Measurements from ENCODE around the gene IZUMO3.
"Not testable (repeated sequence)": the region's sequence is repeated elsewhere in the genome, so short reads cannot be mapped to it uniquely, and the experiment has no call there.

IZUMO3 gene

GRCh38 chr9:24580005-24580404 is 34.3 kb upstream of the IZUMO3 start:
- WGBS (ENCODE audit: extremely low coverage, insufficient coverage, low lambda C conversion rate), result no CpG with 5 or more reads among the region's 21 CpGs
- H3K23ac ChIP-seq (ENCODE audit: low read length); H3K79me2 ChIP-seq (ENCODE audit: control insufficient read depth, insufficient read depth, low read length); H3K4ac ChIP-seq (ENCODE audit: low read depth, low read length); H3K18ac ChIP-seq (ENCODE audit: low read length); H3K27me3 ChIP-seq (ENCODE audit: insufficient read depth, low read length, poor library complexity); H3K4me2 ChIP-seq (ENCODE audit: low read length); H3K36me3 ChIP-seq (ENCODE audit: control insufficient read depth, insufficient read depth, low read length); H2AK5ac ChIP-seq (ENCODE audit: low read length); H3K4me3 ChIP-seq (ENCODE audit: low read length); H2BK120ac ChIP-seq (ENCODE audit: low read depth, low read length); H4K5ac ChIP-seq (ENCODE audit: low read length); H3K79me1 ChIP-seq (ENCODE audit: low read length); H3K9ac ChIP-seq (ENCODE audit: low read length); H2BK5ac ChIP-seq (ENCODE audit: low read length); H2BK15ac ChIP-seq (replicated peaks; ENCODE audit: low read depth); DNase-seq; H4K8ac ChIP-seq (ENCODE audit: low read depth, low read length); H3K27ac ChIP-seq (ENCODE audit: low read depth, low read length); H3K56ac ChIP-seq (ENCODE audit: low read length); H3K4me1 ChIP-seq (ENCODE audit: control insufficient read depth, low read depth, low read length): not testable (repeated sequence)

- DNase-seq, result no peak
Measured at GRCh38 chr9:24572406-24572805, 26.7 kb upstream of the IZUMO3 start.

GRCh38 chr9:24561957-24562356 is 16.3 kb upstream of the IZUMO3 start:
- Histone ChIP-seq H3K79me1 (ENCODE audit: low read length) (no peaks in the 10 kb centered on the region), H2BK120ac (ENCODE audit: low read depth, low read length) (no peak overlapping the region), H3K4me1 (ENCODE audit: control insufficient read depth, low read depth, low read length) (no peaks in the 10 kb centered on the region), H3K4ac (ENCODE audit: low read depth, low read length) (no peak overlapping the region), H2BK15ac (replicated peaks; ENCODE audit: low read depth) (no peak overlapping the region), H3K79me2 (ENCODE audit: control insufficient read depth, insufficient read depth, low read length) (no peaks in the 10 kb centered on the region), H3K4me3 (ENCODE audit: low read length) (no peak overlapping the region), H3K23ac (ENCODE audit: low read length) (no peak overlapping the region), H2BK5ac (ENCODE audit: low read length) (no peak overlapping the region), H2AK5ac (ENCODE audit: low read length) (no peak overlapping the region), H3K18ac (ENCODE audit: low read length) (no peak overlapping the region), H3K27me3 (ENCODE audit: insufficient read depth, low read length, poor library complexity) (no peaks in the 10 kb centered on the region), H4K5ac (ENCODE audit: low read length) (no peak overlapping the region), H3K9ac (ENCODE audit: low read length) (no peak overlapping the region), H3K4me2 (ENCODE audit: low read length) (no peak overlapping the region), H3K36me3 (ENCODE audit: control insufficient read depth, insufficient read depth, low read length) (no peaks in the 10 kb centered on the region), H3K27ac (ENCODE audit: low read depth, low read length) (no peak overlapping the region), H4K8ac (ENCODE audit: low read depth, low read length) (no peak overlapping the region), H3K56ac (ENCODE audit: low read length) (no peak overlapping the region)
- WGBS (ENCODE audit: extremely low coverage, insufficient coverage, low lambda C conversion rate), result no CpG with 5 or more reads among the region's 3 CpGs
- DNase-seq, result no peak

More at GRCh38 chr9:24572406-24572805, 26.7 kb upstream of the IZUMO3 start:
- Histone ChIP-seq H3K4me3 (ENCODE audit: low read length) (no peak overlapping the region), H4K5ac (ENCODE audit: low read length) (no peak overlapping the region), H3K9ac (ENCODE audit: low read length) (no peak overlapping the region), H4K8ac (ENCODE audit: low read depth, low read length) (no peak overlapping the region), H2AK5ac (ENCODE audit: low read length) (no peak overlapping the region), H3K4me2 (ENCODE audit: low read length) (no peak overlapping the region), H3K23ac (ENCODE audit: low read length) (no peak overlapping the region), H2BK120ac (ENCODE audit: low read depth, low read length) (no peak overlapping the region), H3K4me1 (ENCODE audit: control insufficient read depth, low read depth, low read length) (no peaks in the 10 kb centered on the region), H3K27ac (ENCODE audit: low read depth, low read length) (no peak overlapping the region), H3K27me3 (ENCODE audit: insufficient read depth, low read length, poor library complexity) (no peaks in the 10 kb centered on the region), H3K4ac (ENCODE audit: low read depth, low read length) (no peak overlapping the region), H3K56ac (ENCODE audit: low read length) (no peak overlapping the region), H2BK15ac (replicated peaks; ENCODE audit: low read depth) (no peak overlapping the region), H3K36me3 (ENCODE audit: control insufficient read depth, insufficient read depth, low read length) (no peaks in the 10 kb centered on the region), H2BK5ac (ENCODE audit: low read length) (no peak overlapping the region), H3K79me2 (ENCODE audit: control insufficient read depth, insufficient read depth, low read length) (no peaks in the 10 kb centered on the region), H3K18ac (ENCODE audit: low read length) (no peak overlapping the region), H3K79me1 (ENCODE audit: low read length) (no peaks in the 10 kb centered on the region)
- no CpG with 5 or more reads among the region's 2 CpGs for WGBS (ENCODE audit: extremely low coverage, insufficient coverage, low lambda C conversion rate)

GRCh38 chr9:24553183-24553552 is 7.5 kb upstream of the IZUMO3 start:
- no peaks in the 10 kb centered on the region for H3K36me3 ChIP-seq (ENCODE audit: control insufficient read depth, insufficient read depth, low read length)
- no peak overlapping the region for H4K5ac ChIP-seq (ENCODE audit: low read length)
- H3K56ac ChIP-seq (ENCODE audit: low read length), result no peak overlapping the region
- H2AK5ac ChIP-seq (ENCODE audit: low read length), result no peak overlapping the region
- H3K79me1 ChIP-seq (ENCODE audit: low read length), result no peaks in the 10 kb centered on the region
- H3K18ac ChIP-seq (ENCODE audit: low read length), result no peak overlapping the region
- H3K4me1 ChIP-seq (ENCODE audit: control insufficient read depth, low read depth, low read length), result no peaks in the 10 kb centered on the region
- no peak overlapping the region for H3K23ac ChIP-seq (ENCODE audit: low read length)
- H3K27ac ChIP-seq (ENCODE audit: low read depth, low read length), result no peak overlapping the region
- no peaks in the 10 kb centered on the region for H3K79me2 ChIP-seq (ENCODE audit: control insufficient read depth, insufficient read depth, low read length)
- H3K4me3 ChIP-seq (ENCODE audit: low read length), result no peak overlapping the region
- WGBS (ENCODE audit: extremely low coverage, insufficient coverage, low lambda C conversion rate), result no CpG with 5 or more reads among the region's 2 CpGs
- no peak overlapping the region for H3K4me2 ChIP-seq (ENCODE audit: low read length)
- no peak for DNase-seq
- no peak overlapping the region for H2BK120ac ChIP-seq (ENCODE audit: low read depth, low read length)
- no peak overlapping the region for H3K9ac ChIP-seq (ENCODE audit: low read length)
- no peak overlapping the region for H2BK15ac ChIP-seq (replicated peaks; ENCODE audit: low read depth)
- H3K27me3 ChIP-seq (ENCODE audit: insufficient read depth, low read length, poor library complexity), result no peaks in the 10 kb centered on the region
- no peak overlapping the region for H4K8ac ChIP-seq (ENCODE audit: low read depth, low read length)
- H2BK5ac ChIP-seq (ENCODE audit: low read length), result no peak overlapping the region
- no peak overlapping the region for H3K4ac ChIP-seq (ENCODE audit: low read depth, low read length)

GRCh38 chr9:24552526-24553182 is 7.0 kb upstream of the IZUMO3 start:
- Histone ChIP-seq H3K36me3 (ENCODE audit: control insufficient read depth, insufficient read depth, low read length) (no peaks in the 10 kb centered on the region), H3K4me1 (ENCODE audit: control insufficient read depth, low read depth, low read length) (no peaks in the 10 kb centered on the region), H3K23ac (ENCODE audit: low read length) (no peak overlapping the region), H3K27ac (ENCODE audit: low read depth, low read length) (no peak overlapping the region), H3K4me2 (ENCODE audit: low read length) (no peak overlapping the region), H3K27me3 (ENCODE audit: insufficient read depth, low read length, poor library complexity) (no peaks in the 10 kb centered on the region), H3K4me3 (ENCODE audit: low read length) (no peak overlapping the region), H3K18ac (ENCODE audit: low read length) (no peak overlapping the region), H2BK120ac (ENCODE audit: low read depth, low read length) (no peak overlapping the region), H3K56ac (ENCODE audit: low read length) (no peak overlapping the region), H2BK5ac (ENCODE audit: low read length) (no peak overlapping the region), H2BK15ac (replicated peaks; ENCODE audit: low read depth) (no peak overlapping the region), H2AK5ac (ENCODE audit: low read length) (no peak overlapping the region), H3K79me1 (ENCODE audit: low read length) (no peaks in the 10 kb centered on the region), H3K79me2 (ENCODE audit: control insufficient read depth, insufficient read depth, low read length) (no peaks in the 10 kb centered on the region), H4K5ac (ENCODE audit: low read length) (no peak overlapping the region), H4K8ac (ENCODE audit: low read depth, low read length) (no peak overlapping the region), H3K9ac (ENCODE audit: low read length) (no peak overlapping the region), H3K4ac (ENCODE audit: low read depth, low read length) (no peak overlapping the region)
- no CpG with 5 or more reads among the region's 9 CpGs for WGBS (ENCODE audit: extremely low coverage, insufficient coverage, low lambda C conversion rate)
- no peak for DNase-seq

- H3K56ac ChIP-seq (ENCODE audit: low read length), result no peak overlapping the region
- no peak overlapping the region for H4K8ac ChIP-seq (ENCODE audit: low read depth, low read length)
- H3K4me3 ChIP-seq (ENCODE audit: low read length), result no peak overlapping the region
- no peaks in the 10 kb centered on the region for H3K27me3 ChIP-seq (ENCODE audit: insufficient read depth, low read length, poor library complexity)
- no peak overlapping the region for H3K23ac ChIP-seq (ENCODE audit: low read length)
- no peaks in the 10 kb centered on the region for H3K79me1 ChIP-seq (ENCODE audit: low read length)
- H3K9ac ChIP-seq (ENCODE audit: low read length), result no peak overlapping the region
- H3K36me3 ChIP-seq (ENCODE audit: control insufficient read depth, insufficient read depth, low read length), result no peaks in the 10 kb centered on the region
- no peak overlapping the region for H4K5ac ChIP-seq (ENCODE audit: low read length)
- no peak overlapping the region for H3K18ac ChIP-seq (ENCODE audit: low read length)
- H3K4me1 ChIP-seq (ENCODE audit: control insufficient read depth, low read depth, low read length), result peaks cover 2% of the 10 kb centered on the region
- H3K27ac ChIP-seq (ENCODE audit: low read depth, low read length), result no peak overlapping the region
- no peak overlapping the region for H3K4ac ChIP-seq (ENCODE audit: low read depth, low read length)
- WGBS (ENCODE audit: extremely low coverage, insufficient coverage, low lambda C conversion rate), result no CpG with 5 or more reads among the region's 7 CpGs
- DNase-seq, result peak; percentile 31
- H2BK15ac ChIP-seq (replicated peaks; ENCODE audit: low read depth), result no peak overlapping the region
- H2BK120ac ChIP-seq (ENCODE audit: low read depth, low read length), result no peak overlapping the region
- H3K79me2 ChIP-seq (ENCODE audit: control insufficient read depth, insufficient read depth, low read length), result no peaks in the 10 kb centered on the region
- no peak overlapping the region for H2AK5ac ChIP-seq (ENCODE audit: low read length)
- no peak overlapping the region for H2BK5ac ChIP-seq (ENCODE audit: low read length)
- H3K4me2 ChIP-seq (ENCODE audit: low read length), result no peak overlapping the region
Measured at GRCh38 chr9:24545285-24545684, 412 bp downstream of the IZUMO3 start.
